HepG2 (cell line): ENCODE data around the gene TSGA10. TPM values are rescaled to one million over a fixed set of nuclear protein-coding genes. Genes with fewer than 3 reads are reported as not detected.

Source experiments
- CEBPG ChIP-seq: IDR thresholded peaks from 2 replicates; pipeline ENCODE4 v1.6.1; 2016
- HDAC6 ChIP-seq: fragments of 200-600 bp; sonication (generic); IDR thresholded peaks from 2 replicates; pipeline ENCODE4 v1.7.0; 2017; ENCODE audit warnings: mild to moderate bottlenecking, antibody characterized with exemption, low read length, low read depth
- KDM4B ChIP-seq: sonication (generic); formaldehyde crosslinking; IDR thresholded peaks from 2 replicates; pipeline ENCODE4 v1.4.0; 2020; ENCODE audit warnings: missing genetic modification reagents
- KLF15 ChIP-seq: sonication (generic); formaldehyde crosslinking; IDR thresholded peaks from 2 replicates; pipeline ENCODE4 v1.8.1; 2023; ENCODE audit warnings: borderline replicate concordance, mild to moderate bottlenecking, inconsistent platforms, missing genetic modification reagents, mixed read lengths
- KLF6 ChIP-seq: IDR thresholded peaks from 2 replicates; pipeline ENCODE4 v1.8.0; 2016; ENCODE audit warnings: missing biosample characterization, missing genetic modification reagents
- MTA1 ChIP-seq: sonication (generic); formaldehyde crosslinking; IDR thresholded peaks from 2 replicates; pipeline ENCODE4 v1.4.0; 2020; ENCODE audit warnings: missing genetic modification reagents, mild to moderate bottlenecking, borderline replicate concordance
- NR2C2 ChIP-seq: sonication (generic); formaldehyde crosslinking; IDR thresholded peaks from 2 replicates; pipeline ENCODE4 v1.4.0; 2020; ENCODE audit warnings: missing genetic modification reagents, mild to moderate bottlenecking, moderate library complexity, borderline replicate concordance
- PHF21A ChIP-seq: sonication (generic); formaldehyde crosslinking; IDR thresholded peaks from 2 replicates; pipeline ENCODE4 v1.5.0; 2020; ENCODE audit warnings: mild to moderate bottlenecking, missing genetic modification reagents
- TARDBP ChIP-seq: sonication (generic); formaldehyde crosslinking; IDR thresholded peaks from 2 replicates; pipeline ENCODE4 v1.8.0; 2022; ENCODE audit warnings: mild to moderate bottlenecking, missing genetic modification reagents
- TOE1 ChIP-seq: sonication (generic); formaldehyde crosslinking; IDR thresholded peaks from 2 replicates; pipeline ENCODE4 v1.4.0; 2020; ENCODE audit warnings: mild to moderate bottlenecking, missing genetic modification reagents
- ZFY ChIP-seq: sonication (generic); formaldehyde crosslinking; IDR thresholded peaks from 2 replicates; pipeline ENCODE4 v1.4.0; 2020; ENCODE audit warnings: missing genetic modification reagents
- ZGPAT ChIP-seq: IDR thresholded peaks from 2 replicates; pipeline ENCODE4 v1.6.1; 2016; ENCODE audit warnings: mild to moderate bottlenecking
- ZKSCAN1 ChIP-seq: fragments of 150-350 bp; IDR thresholded peaks from 2 replicates; pipeline ENCODE4 v1.6.1; 2014; ENCODE audit warnings: low read length
- ZNF260 ChIP-seq: sonication (generic); formaldehyde crosslinking; IDR thresholded peaks from 2 replicates; pipeline ENCODE4 v1.4.0; 2020; ENCODE audit warnings: missing genetic modification reagents, low read depth, mild to moderate bottlenecking, borderline replicate concordance
- ZNF83 ChIP-seq: sonication (generic); formaldehyde crosslinking; IDR thresholded peaks from 2 replicates; pipeline ENCODE4 v1.4.0; 2020; ENCODE audit warnings: missing genetic modification reagents, mild to moderate bottlenecking, borderline replicate concordance
- polyA plus RNA-seq, 8 experiments: library from polyadenylated mRNA; depleted of rRNA in 3 of 8; stranded (reverse) in 7 of 8; unstranded in 1 of 8; fragments of >200 nt; fragmentation: Illumina TruSeq in 4 of 8; extraction: Trizol in 4 of 8; gene quantifications; 2 replicates each; pipeline versions ENCODE4 v1.2.1 to v1.2.3, GENCODE V29; 2011 to 2016; ENCODE audit warnings: low read depth in 4 of 8, missing spikeins in 1 of 8, mixed read lengths in 1 of 8; ENCODE audit not compliant: insufficient read depth in 1 of 8
- total RNA-seq, 5 experiments: library from RNA; depleted of rRNA; stranded (reverse); fragments of >200 nt; fragmentation: Illumina TruSeq; extraction: Trizol; gene quantifications; 2 replicates each; pipeline ENCODE4 v1.2.3, GENCODE V29; 2016; ENCODE audit warnings: low read depth in 1 of 5
- TF ChIP-seq, protein P1 (sequence below): sonication (generic); formaldehyde crosslinking; conservative IDR thresholded peaks from 2 replicates; pipeline ENCODE4 v1.4.0; 2020; ENCODE audit warnings: mild to moderate bottlenecking, missing genetic modification reagents, moderate library complexity
- TF ChIP-seq, protein P2 (sequence below): IDR thresholded peaks from 2 replicates; pipeline ENCODE4 v1.6.1; 2016; ENCODE audit warnings: low read depth, borderline replicate concordance
- TF ChIP-seq, protein P3 (sequence below): conservative IDR thresholded peaks from 2 replicates; pipeline ENCODE4 v1.6.1; 2018; ENCODE audit warnings: missing genetic modification reagents

Gene TSGA10
- total and polyA plus RNA-seq, 2 of the 13 experiments (the other 11 are each of a cell fraction or from before 2014, with no cell fraction given): 4.7 to 13.1 TPM

DNA sequence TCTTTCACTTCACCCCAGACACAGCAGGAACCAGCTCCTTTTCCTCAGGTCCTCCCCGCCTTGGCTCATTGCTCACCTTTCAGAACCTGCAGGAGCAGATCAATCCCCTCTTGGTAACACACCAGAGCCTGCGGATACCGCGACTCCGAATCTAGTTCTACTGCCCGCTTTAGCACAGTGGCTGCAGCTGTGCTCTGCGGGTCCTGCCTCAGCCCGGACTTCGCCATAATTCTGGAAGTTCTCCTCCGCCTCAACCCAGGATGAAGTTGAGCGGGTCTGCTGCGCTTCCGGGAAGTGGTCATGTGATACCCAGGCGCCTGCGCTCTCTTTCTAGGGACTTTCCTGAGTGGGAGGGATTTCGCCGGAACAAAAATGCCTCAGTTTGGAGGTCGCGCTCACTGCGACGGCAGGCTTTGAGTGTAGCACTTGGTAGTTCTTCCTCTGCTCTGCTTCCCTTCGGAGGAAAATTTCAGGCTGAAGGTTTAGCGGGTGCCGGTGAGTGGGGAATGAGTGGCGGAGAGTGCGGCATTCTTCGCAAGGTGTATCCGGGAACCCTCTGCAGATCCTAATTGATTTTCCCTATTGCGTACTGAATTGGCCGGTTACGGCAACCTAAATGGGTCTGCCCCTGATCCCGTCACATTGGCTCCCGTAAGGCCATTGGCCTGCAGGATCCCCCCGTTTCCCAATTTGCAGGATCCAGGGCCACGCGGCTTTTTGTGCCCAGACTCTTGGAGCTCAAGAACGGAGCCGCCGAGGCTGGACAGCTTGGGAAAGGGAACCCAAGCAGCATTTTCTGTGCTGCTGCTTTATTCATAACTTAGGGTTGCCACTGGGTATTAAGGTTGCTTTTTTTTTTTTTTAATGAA is 26.2 kb upstream of the TSGA10 start, which contains the start of the genes MITD1 and MRPL30 (continued):
- TF ChIP-seq, protein P1, sequence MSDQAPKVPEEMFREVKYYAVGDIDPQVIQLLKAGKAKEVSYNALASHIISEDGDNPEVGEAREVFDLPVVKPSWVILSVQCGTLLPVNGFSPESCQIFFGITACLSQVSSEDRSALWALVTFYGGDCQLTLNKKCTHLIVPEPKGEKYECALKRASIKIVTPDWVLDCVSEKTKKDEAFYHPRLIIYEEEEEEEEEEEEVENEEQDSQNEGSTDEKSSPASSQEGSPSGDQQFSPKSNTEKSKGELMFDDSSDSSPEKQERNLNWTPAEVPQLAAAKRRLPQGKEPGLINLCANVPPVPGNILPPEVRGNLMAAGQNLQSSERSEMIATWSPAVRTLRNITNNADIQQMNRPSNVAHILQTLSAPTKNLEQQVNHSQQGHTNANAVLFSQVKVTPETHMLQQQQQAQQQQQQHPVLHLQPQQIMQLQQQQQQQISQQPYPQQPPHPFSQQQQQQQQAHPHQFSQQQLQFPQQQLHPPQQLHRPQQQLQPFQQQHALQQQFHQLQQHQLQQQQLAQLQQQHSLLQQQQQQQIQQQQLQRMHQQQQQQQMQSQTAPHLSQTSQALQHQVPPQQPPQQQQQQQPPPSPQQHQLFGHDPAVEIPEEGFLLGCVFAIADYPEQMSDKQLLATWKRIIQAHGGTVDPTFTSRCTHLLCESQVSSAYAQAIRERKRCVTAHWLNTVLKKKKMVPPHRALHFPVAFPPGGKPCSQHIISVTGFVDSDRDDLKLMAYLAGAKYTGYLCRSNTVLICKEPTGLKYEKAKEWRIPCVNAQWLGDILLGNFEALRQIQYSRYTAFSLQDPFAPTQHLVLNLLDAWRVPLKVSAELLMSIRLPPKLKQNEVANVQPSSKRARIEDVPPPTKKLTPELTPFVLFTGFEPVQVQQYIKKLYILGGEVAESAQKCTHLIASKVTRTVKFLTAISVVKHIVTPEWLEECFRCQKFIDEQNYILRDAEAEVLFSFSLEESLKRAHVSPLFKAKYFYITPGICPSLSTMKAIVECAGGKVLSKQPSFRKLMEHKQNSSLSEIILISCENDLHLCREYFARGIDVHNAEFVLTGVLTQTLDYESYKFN (CRISPR knock-in tag): peak; percentile 68
- TF ChIP-seq ZFY: peak; percentile 87
- peak; percentile 98 for TF ChIP-seq KLF6 (CRISPR knock-in tag)
- TF ChIP-seq ZNF260 (CRISPR knock-in tag): no peak
- TF ChIP-seq, protein P2, sequence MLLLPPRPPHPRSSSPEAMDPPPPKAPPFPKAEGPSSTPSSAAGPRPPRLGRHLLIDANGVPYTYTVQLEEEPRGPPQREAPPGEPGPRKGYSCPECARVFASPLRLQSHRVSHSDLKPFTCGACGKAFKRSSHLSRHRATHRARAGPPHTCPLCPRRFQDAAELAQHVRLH (CRISPR knock-in tag): peak; percentile 98
- TF ChIP-seq TARDBP: peak; percentile 96
- peak; percentile 98 for TF ChIP-seq NR2C2 (CRISPR knock-in tag)
- TF ChIP-seq CEBPG: peak; percentile 15; the same call in 1 of the 2 replicates
- peak; percentile 80 for TF ChIP-seq TOE1
- peak; percentile 83 for TF ChIP-seq ZKSCAN1
- TF ChIP-seq KLF15: 0 out of 2 replicates have a peak, but pooled peaks have one; percentile 58
- peak; percentile 95 for TF ChIP-seq ZGPAT (CRISPR knock-in tag)
- TF ChIP-seq HDAC6: no peak
- TF ChIP-seq ZNF83 (CRISPR knock-in tag): peak; percentile 64; the same call in 1 of the 2 replicates
- TF ChIP-seq PHF21A: peak; percentile 98
- peak; percentile 98 for TF ChIP-seq KDM4B
- 0 out of 2 replicates have a peak, but pooled peaks have one; percentile 62 for TF ChIP-seq MTA1
- TF ChIP-seq, protein P3, sequence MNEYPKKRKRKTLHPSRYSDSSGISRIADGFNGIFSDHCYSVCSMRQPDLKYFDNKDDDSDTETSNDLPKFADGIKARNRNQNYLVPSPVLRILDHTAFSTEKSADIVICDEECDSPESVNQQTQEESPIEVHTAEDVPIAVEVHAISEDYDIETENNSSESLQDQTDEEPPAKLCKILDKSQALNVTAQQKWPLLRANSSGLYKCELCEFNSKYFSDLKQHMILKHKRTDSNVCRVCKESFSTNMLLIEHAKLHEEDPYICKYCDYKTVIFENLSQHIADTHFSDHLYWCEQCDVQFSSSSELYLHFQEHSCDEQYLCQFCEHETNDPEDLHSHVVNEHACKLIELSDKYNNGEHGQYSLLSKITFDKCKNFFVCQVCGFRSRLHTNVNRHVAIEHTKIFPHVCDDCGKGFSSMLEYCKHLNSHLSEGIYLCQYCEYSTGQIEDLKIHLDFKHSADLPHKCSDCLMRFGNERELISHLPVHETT (CRISPR knock-in tag): peak; percentile 97
